Measurements from ENCODE around the gene DERL3. TPM values are rescaled to one million over a fixed set of nuclear protein-coding genes. Genes with fewer than 3 reads are reported as not detected.

DERL3 gene
- total and polyA plus RNA-seq, 2 experiments from 2014 or later, result 13.6 to 19.5 TPM

DNA sequence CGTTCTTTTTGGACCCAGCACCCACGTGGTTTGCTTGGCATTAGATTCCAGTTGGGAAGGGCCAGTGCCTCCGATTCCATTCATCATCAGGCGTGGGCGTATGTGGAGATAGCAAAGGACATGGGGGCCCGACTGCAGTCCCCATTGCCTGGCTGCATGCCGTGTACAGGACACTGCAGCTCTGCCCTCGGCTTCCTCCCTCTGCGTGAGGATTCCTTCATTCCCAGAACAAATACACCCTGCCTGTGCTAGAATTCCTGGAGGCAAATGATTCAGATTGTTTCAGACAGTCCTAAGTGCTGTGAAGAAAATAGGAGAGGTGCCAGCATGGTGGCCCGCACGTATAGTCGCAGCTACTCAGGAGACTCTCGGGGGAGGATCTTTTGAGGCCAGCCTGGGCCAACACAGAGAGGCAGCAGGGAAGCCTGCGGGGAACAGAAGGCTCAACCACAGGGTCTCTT lies 15.4 kb downstream of the DERL3 start:
- TF ChIP-seq ZNF331 (CRISPR knock-in tag; IDR thresholded peaks at IDR 0.05; ENCODE audit: low read depth) (no peak), EZH2 (IDR thresholded peaks at IDR 0.05; ENCODE audit: low read depth, unreplicated experiment) (no peak), EZH2phosphoT487 (IDR thresholded peaks at IDR 0.05; ENCODE audit: unreplicated experiment) (no peak), POLR2AphosphoS5 (IDR thresholded peaks at IDR 0.05; ENCODE audit: low read depth) (no peak), STAT1 (IDR thresholded peaks at IDR 0.05; ENCODE audit: unreplicated experiment) (no peak)
- TF ChIP-seq, protein P1, sequence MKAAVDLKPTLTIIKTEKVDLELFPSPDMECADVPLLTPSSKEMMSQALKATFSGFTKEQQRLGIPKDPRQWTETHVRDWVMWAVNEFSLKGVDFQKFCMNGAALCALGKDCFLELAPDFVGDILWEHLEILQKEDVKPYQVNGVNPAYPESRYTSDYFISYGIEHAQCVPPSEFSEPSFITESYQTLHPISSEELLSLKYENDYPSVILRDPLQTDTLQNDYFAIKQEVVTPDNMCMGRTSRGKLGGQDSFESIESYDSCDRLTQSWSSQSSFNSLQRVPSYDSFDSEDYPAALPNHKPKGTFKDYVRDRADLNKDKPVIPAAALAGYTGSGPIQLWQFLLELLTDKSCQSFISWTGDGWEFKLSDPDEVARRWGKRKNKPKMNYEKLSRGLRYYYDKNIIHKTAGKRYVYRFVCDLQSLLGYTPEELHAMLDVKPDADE (IDR thresholded peaks at IDR 0.05), result no peak
- TF ChIP-seq, protein P2, sequence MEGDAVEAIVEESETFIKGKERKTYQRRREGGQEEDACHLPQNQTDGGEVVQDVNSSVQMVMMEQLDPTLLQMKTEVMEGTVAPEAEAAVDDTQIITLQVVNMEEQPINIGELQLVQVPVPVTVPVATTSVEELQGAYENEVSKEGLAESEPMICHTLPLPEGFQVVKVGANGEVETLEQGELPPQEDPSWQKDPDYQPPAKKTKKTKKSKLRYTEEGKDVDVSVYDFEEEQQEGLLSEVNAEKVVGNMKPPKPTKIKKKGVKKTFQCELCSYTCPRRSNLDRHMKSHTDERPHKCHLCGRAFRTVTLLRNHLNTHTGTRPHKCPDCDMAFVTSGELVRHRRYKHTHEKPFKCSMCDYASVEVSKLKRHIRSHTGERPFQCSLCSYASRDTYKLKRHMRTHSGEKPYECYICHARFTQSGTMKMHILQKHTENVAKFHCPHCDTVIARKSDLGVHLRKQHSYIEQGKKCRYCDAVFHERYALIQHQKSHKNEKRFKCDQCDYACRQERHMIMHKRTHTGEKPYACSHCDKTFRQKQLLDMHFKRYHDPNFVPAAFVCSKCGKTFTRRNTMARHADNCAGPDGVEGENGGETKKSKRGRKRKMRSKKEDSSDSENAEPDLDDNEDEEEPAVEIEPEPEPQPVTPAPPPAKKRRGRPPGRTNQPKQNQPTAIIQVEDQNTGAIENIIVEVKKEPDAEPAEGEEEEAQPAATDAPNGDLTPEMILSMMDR (conservative IDR thresholded peaks at IDR 0.05; ENCODE audit: low read depth in 2 of 2), result no peak
- Histone ChIP-seq H3K27me3 (ENCODE audit: insufficient read depth) (no peaks in the 10 kb centered on the region), H2AFZ (no peak overlapping the region), H3K4me1 (ENCODE audit: insufficient read depth) (no peaks in the 10 kb centered on the region), H3K79me2 (replicated peaks; ENCODE audit: insufficient read depth) (no peaks in the 10 kb centered on the region), H3K36me3 (ENCODE audit: insufficient read depth) (peaks cover 30% of the 10 kb centered on the region), H3K4me2 (no peak overlapping the region), H3K4me3 (no peak overlapping the region), H3K9me2 (ENCODE audit: insufficient read depth) (no peaks in the 10 kb centered on the region), H3K27ac (ENCODE audit: low read depth) (no peak overlapping the region), H4K20me1 (replicated peaks; ENCODE audit: insufficient read depth) (no peaks in the 10 kb centered on the region), H3F3A (replicated peaks; ENCODE audit: low read depth) (no peaks in the 10 kb centered on the region)
- Mint-ChIP-seq H3K4me3 (no peak overlapping the region), H3K36me3 (ENCODE audit: low read depth) (peaks cover 87% of the 10 kb centered on the region), H3K27me3 (ENCODE audit: insufficient read depth, low read depth, poor library complexity) (peaks cover 24% of the 10 kb centered on the region), H3K9me3 (no peaks in the 10 kb centered on the region; the same call in 2 of the 3 replicates), H3K27ac (no peak overlapping the region), H3K4me1 (peaks cover 11% of the 10 kb centered on the region; the same call in 2 of the 3 replicates)
- DNase-seq (ENCODE audit: low spot score) (no peak), ATAC-seq (no peak)

DNA sequence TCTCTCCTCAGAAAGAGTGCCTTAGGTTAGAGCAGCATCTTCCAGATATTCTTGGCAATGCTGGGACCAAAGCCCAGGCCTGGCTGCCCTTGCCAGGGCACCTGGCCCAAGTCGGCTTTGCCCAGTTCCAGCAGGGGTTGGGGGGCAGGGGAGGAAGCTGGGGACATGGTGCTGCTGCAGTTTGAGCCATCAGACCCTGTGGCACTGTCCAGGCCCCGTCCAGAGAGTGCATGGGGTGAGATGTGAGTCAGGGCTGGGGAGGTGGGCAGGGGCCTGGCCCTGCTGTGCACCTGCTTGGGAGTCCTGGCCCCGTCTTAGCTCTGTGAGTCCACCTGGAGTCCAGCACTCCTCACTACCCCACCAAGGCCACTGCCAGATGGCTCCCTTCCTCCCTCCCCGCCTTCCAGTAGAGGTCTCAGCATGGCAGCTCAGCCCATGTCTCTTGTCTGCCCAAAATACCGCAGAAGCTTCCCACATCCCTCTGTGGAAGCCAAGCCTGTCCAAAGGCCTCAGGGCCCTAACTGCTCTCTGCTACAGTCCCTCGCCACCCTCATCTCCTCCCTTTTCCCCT lies 16.6 kb downstream of the DERL3 start:
- no peak overlapping the region for H3K4me3 Mint-ChIP-seq

More for the DNA sequence above, 16.6 kb downstream of the DERL3 start:
- Mint-ChIP-seq H3K4me1 (peaks cover 11% of the 10 kb centered on the region; the same call in 2 of the 3 replicates), H3K36me3 (ENCODE audit: low read depth) (peaks cover 95% of the 10 kb centered on the region), H3K9me3 (no peaks in the 10 kb centered on the region; the same call in 2 of the 3 replicates), H3K27ac (no peak overlapping the region; the same call in none of the 2 replicates), H3K27me3 (ENCODE audit: insufficient read depth, low read depth, poor library complexity) (peaks cover 26% of the 10 kb centered on the region)
- H3F3A ChIP-seq (replicated peaks; ENCODE audit: low read depth), result no peaks in the 10 kb centered on the region
- ATAC-seq, result no peak
- H3K4me3 ChIP-seq, result no peak overlapping the region
- H3K4me2 ChIP-seq, result no peak overlapping the region
- H3K79me2 ChIP-seq (replicated peaks; ENCODE audit: insufficient read depth), result no peaks in the 10 kb centered on the region
- no peaks in the 10 kb centered on the region for H3K27me3 ChIP-seq (ENCODE audit: insufficient read depth)
- H2AFZ ChIP-seq, result no peak overlapping the region
- no peaks in the 10 kb centered on the region for H4K20me1 ChIP-seq (replicated peaks; ENCODE audit: insufficient read depth)
- TF ChIP-seq ZNF331 (CRISPR knock-in tag; IDR thresholded peaks at IDR 0.05; ENCODE audit: low read depth) (no peak), POLR2AphosphoS5 (IDR thresholded peaks at IDR 0.05; ENCODE audit: low read depth) (no peak), JUNB (IDR thresholded peaks at IDR 0.05; ENCODE audit: unreplicated experiment) (no peak), EZH2phosphoT487 (IDR thresholded peaks at IDR 0.05; ENCODE audit: unreplicated experiment) (no peak)
- no peak overlapping the region for H3K27ac ChIP-seq (ENCODE audit: low read depth)
- peaks cover 42% of the 10 kb centered on the region for H3K36me3 ChIP-seq (ENCODE audit: insufficient read depth)
- H3K4me1 ChIP-seq (ENCODE audit: insufficient read depth), result no peaks in the 10 kb centered on the region
- no peaks in the 10 kb centered on the region for H3K9me2 ChIP-seq (ENCODE audit: insufficient read depth)
- DNase-seq (ENCODE audit: low spot score), result no peak

All from GM23338 (cell line).